Aorta (tissue), 5 donors: Measurements from ENCODE around the gene VPS16. TPM values are rescaled to one million over a fixed set of nuclear protein-coding genes. Genes with fewer than 3 reads are reported as not detected.

Experiments used
- ATAC-seq: fragments of 200-7000 bp; cut with Tn5 transposase; one replicate; pipeline ENCODE4 v1.9.1; 2022; ENCODE audit warnings: moderate library complexity; ENCODE audit not compliant: low FRiP score
- DNase-seq, 2 donors: peaks; one replicate each; pipeline ENCODE4 v3.0.0-alpha.2; 2020
- H3K27ac ChIP-seq, 2 donors: one replicate each; pipeline ENCODE4 v1.5.1; 2013; ENCODE audit warnings: low read length in 2 of 2, mild to moderate bottlenecking in 2 of 2, moderate library complexity in 2 of 2, control low read depth in 1 of 2, inconsistent platforms in 1 of 2, low read depth in 1 of 2
- H3K27me3 ChIP-seq, 2 donors: one replicate each; pipeline ENCODE4 v1.6.1; 2013; ENCODE audit warnings: control low read depth in 1 of 2, low read length in 1 of 2, mild to moderate bottlenecking in 1 of 2, moderate library complexity in 1 of 2; ENCODE audit not compliant: insufficient read depth in 2 of 2, control insufficient read depth in 1 of 2
- H3K36me3 ChIP-seq, 2 donors: one replicate each; pipeline ENCODE4 v1.6.1; 2013; ENCODE audit warnings: control low read depth in 1 of 2, low read length in 1 of 2, mild to moderate bottlenecking in 1 of 2; ENCODE audit not compliant: insufficient read depth in 2 of 2, control insufficient read depth in 1 of 2
- H3K4me1 ChIP-seq, 2 donors: one replicate each; pipeline ENCODE4 v1.6.1; 2013; ENCODE audit warnings: low read length in 2 of 2, control low read depth in 1 of 2, mild to moderate bottlenecking in 1 of 2, moderate library complexity in 1 of 2; ENCODE audit not compliant: insufficient read depth in 2 of 2, control insufficient read depth in 1 of 2
- H3K4me3 ChIP-seq, 2 donors: one replicate each; pipeline ENCODE4 v1.5.1; 2013; ENCODE audit warnings: low read length in 2 of 2, control low read depth in 1 of 2, mild to moderate bottlenecking in 1 of 2
- H3K9me3 ChIP-seq: one replicate; pipeline ENCODE4 v1.6.1; 2013; ENCODE audit warnings: mild to moderate bottlenecking, low read length; ENCODE audit not compliant: control insufficient read depth
- WGBS, 2 donors: extraction: QIAGEN DNeasy Blood & Tissue Kit; methylation state at CpG; one replicate each; pipeline ENCODE4 v1.1.7; 2013; 5-methylcytosine and 5-hydroxymethylcytosine counted together
- intact Hi-C, 2 donors: fragments of 100-400 bp; cut with DNase I; formaldehyde crosslinking; loops; one replicate each; pipeline versions ENCODE4 v1.14.2 to v1.15.0; 2022
- polyA plus RNA-seq, 2 donors: library from polyadenylated mRNA; stranded (reverse); fragments of 200-250 nt; gene quantifications; one replicate each; pipeline ENCODE4 v1.2.3, GENCODE V29; 2013
- total RNA-seq, 2 donors: library from RNA; stranded (reverse); fragmentation: NEBNext Ultra II Directional; extraction: Animal tissue kit (Norgen Biotek cat#: 25700); gene quantifications; one replicate each; pipeline ENCODE4 v1.2.1, GENCODE V29; 2021
- donor health status: healthy with polysubstance abuse.
- donor health status: Bipolar disorder and iron deficiency.
- donor health status: DM: no; HTN: no; CAD: no.
- donor health status: DM: no; HTN: no; CAD: no.
- donor health status: DM: yes; HTN: yes; CAD: no.

Gene VPS16
- total and polyA plus RNA-seq, 4 donors: 9.1 to 102 (median 40.3) TPM

GRCh38 chr20:2875690-2876203 is 35.2 kb downstream of the VPS16 start:
- Histone ChIP-seq H3K27ac (no peak overlapping the region), H3K4me1 (no peaks in the 10 kb centered on the region), H3K9me3 (no peaks in the 10 kb centered on the region), H3K36me3 (no peaks in the 10 kb centered on the region), H3K4me3 (no peak overlapping the region), H3K27me3 (no peaks in the 10 kb centered on the region)
- DNase-seq: no peak
- intact Hi-C loops: loop anchor here in 1 of 2 donors (10.0 kb wide), 1 partner anchor 169 kb away; the partner anchor contains the start of genes GNRH2 and MRPS26
- no peak for ATAC-seq
- WGBS, 2 donors: 92 to 93% methylated on average over 5 of the region's 5 CpGs

GRCh38 chr20:2878515-2878914 is 38.0 kb downstream of the VPS16 start:
- 99 to 100% methylated on average over 1 of the region's 1 CpG for WGBS, 2 donors
- intact Hi-C loops: loop anchor here in 1 of 2 donors (10.0 kb wide), 1 partner anchor 166 kb away; the partner anchor contains the start of genes GNRH2 and MRPS26

GRCh38 chr20:2879146-2879545 is 38.6 kb downstream of the VPS16 start:
- Histone ChIP-seq H3K4me3 (no peak overlapping the region), H3K27me3 (no peaks in the 10 kb centered on the region), H3K36me3 (no peaks in the 10 kb centered on the region), H3K9me3 (no peaks in the 10 kb centered on the region), H3K4me1 (no peaks in the 10 kb centered on the region), H3K27ac (no peak overlapping the region)
- DNase-seq (peak in 1 of 2 donors; percentile 45), ATAC-seq (no peak)
- 89 to 90% methylated on average over 3 of the region's 3 CpGs for WGBS, 2 donors
- intact Hi-C loops: loop anchor here in 1 of 2 donors (10.0 kb wide), 1 partner anchor 166 kb away; the partner anchor contains the start of genes GNRH2 and MRPS26

More at GRCh38 chr20:2878515-2878914, 38.0 kb downstream of the VPS16 start:
- H3K27me3 ChIP-seq: no peaks in the 10 kb centered on the region
- ATAC-seq (no peak), DNase-seq (no peak)
- no peaks in the 10 kb centered on the region for H3K4me1 ChIP-seq
- no peak overlapping the region for H3K27ac ChIP-seq
- H3K36me3 ChIP-seq: no peaks in the 10 kb centered on the region
- H3K4me3 ChIP-seq: no peak overlapping the region
- H3K9me3 ChIP-seq: no peaks in the 10 kb centered on the region

GRCh38 chr20:2880650-2881049 is 40.1 kb downstream of the VPS16 start:
- ATAC-seq: no peak
- WGBS, 2 donors: 85 to 95% methylated on average over 7 of the region's 7 CpGs
- Histone ChIP-seq H3K4me1 (no peaks in the 10 kb centered on the region), H3K36me3 (no peaks in the 10 kb centered on the region), H3K27me3 (no peaks in the 10 kb centered on the region), H3K27ac (no peak overlapping the region), H3K9me3 (no peaks in the 10 kb centered on the region), H3K4me3 (no peak overlapping the region)
- DNase-seq: no peak
- intact Hi-C loops: no loop called here

DNA sequence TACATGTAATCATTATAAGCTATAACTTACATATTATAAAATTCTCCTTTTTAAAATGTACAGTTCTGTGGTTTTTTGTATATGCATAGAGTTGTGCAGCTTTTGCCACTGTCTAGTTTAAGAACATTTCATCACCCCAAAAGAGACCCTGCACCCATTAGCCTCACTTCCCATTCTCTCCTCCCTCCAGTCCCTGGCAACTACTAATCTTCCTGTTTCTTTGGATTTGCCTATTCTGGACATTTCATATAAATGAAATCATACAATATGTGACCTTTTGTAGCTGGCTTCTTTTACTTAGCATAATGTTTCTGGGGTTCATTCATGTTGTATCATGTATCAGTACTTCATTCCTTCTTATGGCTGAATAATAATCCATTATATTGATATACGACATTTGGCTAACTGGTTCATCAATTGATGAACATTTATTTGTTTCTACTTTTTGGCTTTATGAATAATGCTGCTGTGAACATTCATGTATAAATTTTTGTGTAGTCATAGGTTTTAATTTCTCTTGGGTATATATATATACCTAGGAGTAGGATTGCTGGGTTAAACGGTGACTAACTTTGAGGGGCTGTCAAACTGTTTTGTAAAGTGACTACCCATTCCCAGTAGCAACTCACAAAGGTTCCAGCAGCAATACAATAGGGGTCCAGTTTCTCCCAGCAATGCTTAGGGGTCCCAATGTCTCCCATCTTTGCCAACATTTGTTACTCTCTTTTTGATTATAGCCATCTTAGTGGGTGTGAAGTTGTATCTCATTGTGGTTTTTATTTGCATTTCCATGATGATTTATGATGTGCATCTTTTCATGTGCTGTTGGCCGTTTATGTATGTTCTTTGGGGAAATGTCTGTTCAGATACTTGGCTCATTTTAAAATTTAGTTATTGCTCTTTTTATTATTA is 43.4 kb downstream of the VPS16 start:
- no peaks in the 10 kb centered on the region for H3K9me3 ChIP-seq
- intact Hi-C loops: no loop called here
- H3K4me1 ChIP-seq: no peaks in the 10 kb centered on the region
- no peak overlapping the region for H3K4me3 ChIP-seq
- ATAC-seq (no peak), DNase-seq (no peak)
- WGBS, 2 donors: 79 to 83% methylated on average over 3 of the region's 3 CpGs
- H3K27ac ChIP-seq: no peak overlapping the region
- H3K27me3 ChIP-seq: no peaks in the 10 kb centered on the region
- no peaks in the 10 kb centered on the region for H3K36me3 ChIP-seq

- Histone ChIP-seq H3K9me3 (no peaks in the 10 kb centered on the region), H3K27ac (no peak overlapping the region), H3K27me3 (no peaks in the 10 kb centered on the region), H3K4me3 (no peak overlapping the region), H3K4me1 (peaks cover 0 to 4% of the 10 kb centered on the region in 2 donors), H3K36me3 (no peaks in the 10 kb centered on the region)
- ATAC-seq (no peak), DNase-seq (no peak)
- 92% methylated on average over 3 of the region's 3 CpGs for WGBS, 2 donors
- intact Hi-C loops: no loop called here
Measured at GRCh38 chr20:2887715-2888114, 47.2 kb downstream of the VPS16 start.

DNA sequence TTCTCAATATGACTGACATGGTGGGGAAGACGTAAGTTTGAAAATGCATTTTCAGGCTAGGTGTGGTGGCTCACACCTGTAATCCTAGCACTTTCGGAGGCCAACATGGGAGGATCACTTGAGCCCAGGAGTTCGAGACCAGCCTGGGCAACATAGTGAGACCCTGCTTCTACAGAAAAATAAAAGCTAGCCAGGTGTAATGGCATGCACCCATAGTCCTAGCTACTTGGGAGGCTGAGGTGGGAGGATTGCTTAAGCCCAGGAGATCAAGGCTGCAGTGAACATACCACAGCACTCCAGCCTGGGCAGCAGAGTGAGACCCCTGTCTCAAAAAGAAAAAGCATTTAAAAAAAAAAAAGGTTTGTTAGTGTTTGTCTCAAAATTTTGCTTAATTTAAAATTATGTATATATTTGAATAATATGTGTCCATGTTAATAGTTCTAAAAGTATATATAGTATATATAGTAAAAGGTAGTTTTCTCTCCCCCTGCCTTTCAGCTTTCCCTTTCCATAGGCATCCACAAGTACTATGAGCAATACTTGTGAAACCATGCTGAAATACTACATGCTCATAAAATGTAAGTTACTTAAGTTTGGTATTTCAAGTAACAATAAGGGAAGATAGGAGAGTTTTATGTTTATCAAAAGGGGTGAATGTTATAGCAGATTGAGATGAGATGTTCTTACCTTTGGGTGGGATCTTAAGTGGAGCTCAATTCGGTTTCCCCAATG is 47.8 kb downstream of the VPS16 start:
- intact Hi-C loops: no loop called here

DNA sequence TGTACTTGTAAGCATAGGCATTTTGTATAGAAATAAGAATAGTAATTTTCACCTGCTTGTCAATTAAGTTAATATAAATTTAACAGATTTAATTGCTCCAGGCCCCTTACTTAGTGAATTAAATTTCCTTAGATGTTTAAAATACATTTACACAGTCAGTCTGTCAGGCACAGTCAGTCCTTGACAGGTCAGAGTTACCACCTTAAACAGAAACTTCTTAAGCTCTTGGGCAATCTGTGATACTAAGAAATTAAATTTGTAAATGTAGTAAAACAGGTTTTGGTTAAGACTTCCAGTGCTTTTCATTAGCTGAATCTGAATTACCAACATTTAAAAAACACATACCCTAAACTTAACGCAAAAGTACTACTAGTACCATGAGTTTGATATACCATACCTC is 48.7 kb downstream of the VPS16 start:
- DNase-seq (no peak), ATAC-seq (no peak)
- H3K4me1 ChIP-seq: peaks cover 0 to 4% of the 10 kb centered on the region in 2 donors
- H3K9me3 ChIP-seq: no peaks in the 10 kb centered on the region
- no peaks in the 10 kb centered on the region for H3K27me3 ChIP-seq
- H3K36me3 ChIP-seq: no peaks in the 10 kb centered on the region
- H3K4me3 ChIP-seq: no peak overlapping the region
- 96 to 100% methylated on average over 1 of the region's 1 CpG for WGBS, 2 donors
- intact Hi-C loops: no loop called here
- H3K27ac ChIP-seq: no peak overlapping the region

More for the DNA sequence above, 47.8 kb downstream of the VPS16 start:
- H3K36me3 ChIP-seq: no peaks in the 10 kb centered on the region
- ATAC-seq (no peak), DNase-seq (no peak)
- H3K9me3 ChIP-seq: no peaks in the 10 kb centered on the region
- H3K4me3 ChIP-seq: no peak overlapping the region
- H3K4me1 ChIP-seq: peaks cover 0 to 4% of the 10 kb centered on the region in 2 donors
- WGBS, 2 donors: 95 to 96% methylated on average over 4 of the region's 4 CpGs
- H3K27me3 ChIP-seq: no peaks in the 10 kb centered on the region
- no peak overlapping the region for H3K27ac ChIP-seq
